HepG2 (cell line): ENCODE measurements around the gene TNRC18. TPM values are rescaled to one million over a fixed set of nuclear protein-coding genes. Genes with fewer than 3 reads are reported as not detected.
"Not testable (repeated sequence)": the region's sequence is repeated elsewhere in the genome, so short reads cannot be mapped to it uniquely, and the experiment has no call there.

Source experiments
- KDM1A ChIP-seq: IDR thresholded peaks from 2 replicates; pipeline ENCODE4 v1.6.1; 2016; ENCODE audit warnings: missing compliant biosample characterization
- SALL1 ChIP-seq: sonication (generic); formaldehyde crosslinking; IDR thresholded peaks from 2 replicates; pipeline ENCODE4 v1.8.0; 2022; ENCODE audit warnings: mild to moderate bottlenecking, missing genetic modification reagents
- SOX13 ChIP-seq, 3 experiments: fragments of 450-650 bp in 1 of 3; sonication (generic) in 1 of 3; formaldehyde crosslinking in 1 of 3; IDR thresholded peaks in 2 of 3; conservative IDR thresholded peaks in 1 of 3; 2 replicates each; pipeline versions ENCODE4 v1.5.0 to v1.6.1; 2016 to 2020; ENCODE audit warnings: antibody characterized with exemption in 1 of 3, mild to moderate bottlenecking in 1 of 3, missing compliant biosample characterization in 1 of 3, missing genetic modification reagents in 1 of 3, moderate library complexity in 1 of 3
- SOX6 ChIP-seq, 2 experiments: fragments of 450-650 bp in 1 of 2; sonication (generic) in 1 of 2; formaldehyde crosslinking in 1 of 2; IDR thresholded peaks; 2 replicates each; pipeline versions ENCODE4 v1.4.0 to v1.6.1; 2017 to 2020; ENCODE audit warnings: antibody characterized with exemption in 1 of 2, mild to moderate bottlenecking in 1 of 2, missing genetic modification reagents in 1 of 2
- polyA plus RNA-seq, 8 experiments: library from polyadenylated mRNA; depleted of rRNA in 3 of 8; stranded (reverse) in 7 of 8; unstranded in 1 of 8; fragments of >200 nt; fragmentation: Illumina TruSeq in 4 of 8; extraction: Trizol in 4 of 8; gene quantifications; 2 replicates each; pipeline versions ENCODE4 v1.2.1 to v1.2.3, GENCODE V29; 2011 to 2016; ENCODE audit warnings: low read depth in 4 of 8, missing spikeins in 1 of 8, mixed read lengths in 1 of 8; ENCODE audit not compliant: insufficient read depth in 1 of 8
- total RNA-seq, 5 experiments: library from RNA; depleted of rRNA; stranded (reverse); fragments of >200 nt; fragmentation: Illumina TruSeq; extraction: Trizol; gene quantifications; 2 replicates each; pipeline ENCODE4 v1.2.3, GENCODE V29; 2016; ENCODE audit warnings: low read depth in 1 of 5
- TF ChIP-seq, protein P1 (sequence below): sonication (generic); formaldehyde crosslinking; IDR thresholded peaks from 2 replicates; pipeline ENCODE4 v1.5.0; 2020; ENCODE audit warnings: mild to moderate bottlenecking, missing genetic modification reagents
- TF ChIP-seq, protein P2 (sequence below): IDR thresholded peaks from 2 replicates; pipeline ENCODE4 v1.4.0; 2020; ENCODE audit warnings: mild to moderate bottlenecking, missing genetic modification reagents

The TNRC18 gene
- total and polyA plus RNA-seq, 2 of the 13 experiments (the other 11 are each of a cell fraction or from before 2014, with no cell fraction given), result 11.7 to 17.4 TPM

DNA sequence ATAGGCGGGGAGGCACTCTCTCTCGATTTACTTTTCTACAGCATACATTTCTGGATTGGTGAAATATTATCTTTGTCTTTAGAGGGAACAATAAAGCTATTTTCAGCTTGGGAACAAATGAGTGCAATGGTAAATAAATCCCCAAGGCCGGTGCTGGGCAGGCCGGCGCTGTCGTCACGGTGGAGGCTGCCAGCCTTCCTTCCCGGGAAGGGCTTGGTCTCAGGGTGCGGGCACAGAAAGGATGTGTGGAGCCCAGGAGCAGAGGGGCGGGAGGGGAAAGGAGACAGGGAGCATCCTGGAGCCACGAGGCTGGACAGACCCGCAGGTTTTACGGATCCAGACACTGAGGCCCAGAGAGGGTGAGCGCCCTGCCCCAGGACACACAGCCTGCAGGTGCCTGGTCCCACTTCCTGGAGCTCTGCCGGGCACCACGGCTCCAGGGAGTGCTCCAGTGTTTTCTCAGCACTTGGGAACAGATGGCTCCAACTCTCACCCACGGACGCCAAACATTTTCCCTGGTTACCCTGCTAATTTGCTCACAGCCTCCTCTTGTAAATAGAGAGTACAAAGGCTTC, 149.7 kb downstream of the TNRC18 start (continued):
- TF ChIP-seq, protein P1, sequence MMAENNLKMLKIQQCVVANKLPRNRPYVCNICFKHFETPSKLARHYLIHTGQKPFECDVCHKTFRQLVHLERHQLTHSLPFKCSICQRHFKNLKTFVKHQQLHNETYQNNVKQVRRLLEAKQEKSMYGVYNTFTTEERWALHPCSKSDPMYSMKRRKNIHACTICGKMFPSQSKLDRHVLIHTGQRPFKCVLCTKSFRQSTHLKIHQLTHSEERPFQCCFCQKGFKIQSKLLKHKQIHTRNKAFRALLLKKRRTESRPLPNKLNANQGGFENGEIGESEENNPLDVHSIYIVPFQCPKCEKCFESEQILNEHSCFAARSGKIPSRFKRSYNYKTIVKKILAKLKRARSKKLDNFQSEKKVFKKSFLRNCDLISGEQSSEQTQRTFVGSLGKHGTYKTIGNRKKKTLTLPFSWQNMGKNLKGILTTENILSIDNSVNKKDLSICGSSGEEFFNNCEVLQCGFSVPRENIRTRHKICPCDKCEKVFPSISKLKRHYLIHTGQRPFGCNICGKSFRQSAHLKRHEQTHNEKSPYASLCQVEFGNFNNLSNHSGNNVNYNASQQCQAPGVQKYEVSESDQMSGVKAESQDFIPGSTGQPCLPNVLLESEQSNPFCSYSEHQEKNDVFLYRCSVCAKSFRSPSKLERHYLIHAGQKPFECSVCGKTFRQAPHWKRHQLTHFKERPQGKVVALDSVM (CRISPR knock-in tag), result peak; percentile 60
- 0 out of 2 replicates have a peak, but pooled peaks have one; percentile 33 for TF ChIP-seq KDM1A (CRISPR knock-in tag)
- TF ChIP-seq SALL1 (CRISPR knock-in tag), result 0 out of 2 replicates have a peak, but pooled peaks have one; percentile 26
- not testable (repeated sequence) for TF ChIP-seq SOX6, SOX13 (IDR thresholded peaks at IDR 0.05)
- TF ChIP-seq SOX6 (CRISPR knock-in tag; IDR thresholded peaks at IDR 0.05), result peak; percentile 64
- TF ChIP-seq SOX13 (CRISPR knock-in tag; conservative IDR thresholded peaks at IDR 0.05 in 1 of 2, IDR thresholded peaks at IDR 0.05 in 1 of 2), result peak in 1 of 2 experiments; percentile 78; a peak in 1 of 4 replicates
- TF ChIP-seq, protein P2, sequence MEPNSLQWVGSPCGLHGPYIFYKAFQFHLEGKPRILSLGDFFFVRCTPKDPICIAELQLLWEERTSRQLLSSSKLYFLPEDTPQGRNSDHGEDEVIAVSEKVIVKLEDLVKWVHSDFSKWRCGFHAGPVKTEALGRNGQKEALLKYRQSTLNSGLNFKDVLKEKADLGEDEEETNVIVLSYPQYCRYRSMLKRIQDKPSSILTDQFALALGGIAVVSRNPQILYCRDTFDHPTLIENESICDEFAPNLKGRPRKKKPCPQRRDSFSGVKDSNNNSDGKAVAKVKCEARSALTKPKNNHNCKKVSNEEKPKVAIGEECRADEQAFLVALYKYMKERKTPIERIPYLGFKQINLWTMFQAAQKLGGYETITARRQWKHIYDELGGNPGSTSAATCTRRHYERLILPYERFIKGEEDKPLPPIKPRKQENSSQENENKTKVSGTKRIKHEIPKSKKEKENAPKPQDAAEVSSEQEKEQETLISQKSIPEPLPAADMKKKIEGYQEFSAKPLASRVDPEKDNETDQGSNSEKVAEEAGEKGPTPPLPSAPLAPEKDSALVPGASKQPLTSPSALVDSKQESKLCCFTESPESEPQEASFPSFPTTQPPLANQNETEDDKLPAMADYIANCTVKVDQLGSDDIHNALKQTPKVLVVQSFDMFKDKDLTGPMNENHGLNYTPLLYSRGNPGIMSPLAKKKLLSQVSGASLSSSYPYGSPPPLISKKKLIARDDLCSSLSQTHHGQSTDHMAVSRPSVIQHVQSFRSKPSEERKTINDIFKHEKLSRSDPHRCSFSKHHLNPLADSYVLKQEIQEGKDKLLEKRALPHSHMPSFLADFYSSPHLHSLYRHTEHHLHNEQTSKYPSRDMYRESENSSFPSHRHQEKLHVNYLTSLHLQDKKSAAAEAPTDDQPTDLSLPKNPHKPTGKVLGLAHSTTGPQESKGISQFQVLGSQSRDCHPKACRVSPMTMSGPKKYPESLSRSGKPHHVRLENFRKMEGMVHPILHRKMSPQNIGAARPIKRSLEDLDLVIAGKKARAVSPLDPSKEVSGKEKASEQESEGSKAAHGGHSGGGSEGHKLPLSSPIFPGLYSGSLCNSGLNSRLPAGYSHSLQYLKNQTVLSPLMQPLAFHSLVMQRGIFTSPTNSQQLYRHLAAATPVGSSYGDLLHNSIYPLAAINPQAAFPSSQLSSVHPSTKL (CRISPR knock-in tag), result 0 out of 2 replicates have a peak, but pooled peaks have one; percentile 17
